Measurements from ENCODE around the gene ATP13A2. TPM values are rescaled to one million over a fixed set of nuclear protein-coding genes. Genes with fewer than 3 reads are reported as not detected.

The ATP13A2 gene
- total RNA-seq, 1 donor from 2014 or later = 18.8 TPM

- Histone ChIP-seq H3K4me2 (no peak overlapping the region), H3K4me3 (no peak overlapping the region), H3K79me2 (ENCODE audit: low read depth) (no peaks in the 10 kb centered on the region), H3K27ac (no peak overlapping the region), H3K27me3 (no peaks in the 10 kb centered on the region), H3K36me3 (peaks cover 12% of the 10 kb centered on the region), H3K4me1 (peaks cover 34% of the 10 kb centered on the region), H2AFZ (replicated peaks) (no peak overlapping the region), H3F3A (ENCODE audit: low read depth) (peaks cover 49% of the 10 kb centered on the region), H3K9ac (no peak overlapping the region), H4K20me1 (ENCODE audit: low read depth) (no peaks in the 10 kb centered on the region), H3K9me3 (ENCODE audit: low read depth) (no peaks in the 10 kb centered on the region)
- TF ChIP-seq EZH2 (IDR thresholded peaks at IDR 0.05) (no peak), EZH2phosphoT487 (IDR thresholded peaks at IDR 0.05) (no peak)
- TF ChIP-seq, protein P1, sequence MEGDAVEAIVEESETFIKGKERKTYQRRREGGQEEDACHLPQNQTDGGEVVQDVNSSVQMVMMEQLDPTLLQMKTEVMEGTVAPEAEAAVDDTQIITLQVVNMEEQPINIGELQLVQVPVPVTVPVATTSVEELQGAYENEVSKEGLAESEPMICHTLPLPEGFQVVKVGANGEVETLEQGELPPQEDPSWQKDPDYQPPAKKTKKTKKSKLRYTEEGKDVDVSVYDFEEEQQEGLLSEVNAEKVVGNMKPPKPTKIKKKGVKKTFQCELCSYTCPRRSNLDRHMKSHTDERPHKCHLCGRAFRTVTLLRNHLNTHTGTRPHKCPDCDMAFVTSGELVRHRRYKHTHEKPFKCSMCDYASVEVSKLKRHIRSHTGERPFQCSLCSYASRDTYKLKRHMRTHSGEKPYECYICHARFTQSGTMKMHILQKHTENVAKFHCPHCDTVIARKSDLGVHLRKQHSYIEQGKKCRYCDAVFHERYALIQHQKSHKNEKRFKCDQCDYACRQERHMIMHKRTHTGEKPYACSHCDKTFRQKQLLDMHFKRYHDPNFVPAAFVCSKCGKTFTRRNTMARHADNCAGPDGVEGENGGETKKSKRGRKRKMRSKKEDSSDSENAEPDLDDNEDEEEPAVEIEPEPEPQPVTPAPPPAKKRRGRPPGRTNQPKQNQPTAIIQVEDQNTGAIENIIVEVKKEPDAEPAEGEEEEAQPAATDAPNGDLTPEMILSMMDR (IDR thresholded peaks at IDR 0.05) = no peak
- DNase-seq (ENCODE audit: low spot score) = no peak
- Mint-ChIP-seq H3K27ac (no peak overlapping the region), H3K4me3 (no peak overlapping the region), H3K27me3 (ENCODE audit: insufficient read depth, low read depth) (peaks cover 3% of the 10 kb centered on the region), H3K4me1 (peaks cover 35% of the 10 kb centered on the region), H3K9me3 (no peaks in the 10 kb centered on the region), H3K36me3 (peaks cover 21% of the 10 kb centered on the region)
These were observed 5.7 kb upstream of the ATP13A2 start for GRCh38 chr1:17017435-17017834.

DNA sequence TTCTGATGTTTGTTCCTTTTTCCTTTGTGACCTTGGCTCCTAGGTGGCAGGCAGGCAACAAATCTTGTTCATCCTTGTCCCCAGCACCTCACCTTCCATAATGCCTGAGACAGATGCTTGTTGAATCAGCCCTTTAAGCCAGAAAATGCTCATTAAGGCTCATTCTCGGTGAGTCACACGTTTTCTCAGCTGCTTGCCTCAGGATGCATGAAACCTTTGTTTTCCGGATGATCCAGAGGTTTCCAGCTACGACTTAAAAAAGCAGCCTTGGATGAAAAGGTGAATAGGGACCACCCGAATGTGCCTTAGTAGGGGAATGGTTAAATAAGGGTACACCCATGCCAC, 4.6 kb upstream of the ATP13A2 start:
- no peak for TF ChIP-seq EZH2 (IDR thresholded peaks at IDR 0.05)
- TF ChIP-seq EZH2phosphoT487 (IDR thresholded peaks at IDR 0.05) = no peak
- TF ChIP-seq, protein P1 (IDR thresholded peaks at IDR 0.05) = no peak
- no peaks in the 10 kb centered on the region for H3K9me3 Mint-ChIP-seq
- no peaks in the 10 kb centered on the region for H3K27me3 ChIP-seq
- H3K4me3 Mint-ChIP-seq = no peak overlapping the region
- no peak overlapping the region for H3K4me3 ChIP-seq
- no peak overlapping the region for H3K27ac ChIP-seq
- no peaks in the 10 kb centered on the region for H4K20me1 ChIP-seq (ENCODE audit: low read depth)
- peaks cover 9% of the 10 kb centered on the region for H3K36me3 ChIP-seq
- peaks cover 51% of the 10 kb centered on the region for H3F3A ChIP-seq (ENCODE audit: low read depth)
- H3K9me3 ChIP-seq (ENCODE audit: low read depth) = no peaks in the 10 kb centered on the region
- no peak overlapping the region for H2AFZ ChIP-seq (replicated peaks)
- no peak overlapping the region for H3K4me2 ChIP-seq
- H3K36me3 Mint-ChIP-seq = peaks cover 18% of the 10 kb centered on the region
- DNase-seq (ENCODE audit: low spot score) = no peak
- H3K79me2 ChIP-seq (ENCODE audit: low read depth) = no peaks in the 10 kb centered on the region
- peaks cover 3% of the 10 kb centered on the region for H3K27me3 Mint-ChIP-seq (ENCODE audit: insufficient read depth, low read depth)
- peaks cover 39% of the 10 kb centered on the region for H3K4me1 ChIP-seq
- peaks cover 41% of the 10 kb centered on the region for H3K4me1 Mint-ChIP-seq
- no peak overlapping the region for H3K9ac ChIP-seq
- peak overlapping the region; percentile 62 for H3K27ac Mint-ChIP-seq

- H3K9ac ChIP-seq = no peak overlapping the region
- H3K36me3 Mint-ChIP-seq = peaks cover 8% of the 10 kb centered on the region
- H3K27me3 Mint-ChIP-seq (ENCODE audit: insufficient read depth, low read depth) = peaks cover 3% of the 10 kb centered on the region
- H3K4me3 Mint-ChIP-seq = no peak overlapping the region
- no peaks in the 10 kb centered on the region for H3K27me3 ChIP-seq
- H3K27ac Mint-ChIP-seq = peak overlapping the region; percentile 57
- DNase-seq (ENCODE audit: low spot score) = peak; percentile 47
- TF ChIP-seq EZH2 (IDR thresholded peaks at IDR 0.05) = no peak
- TF ChIP-seq EZH2phosphoT487 (IDR thresholded peaks at IDR 0.05) = no peak
- TF ChIP-seq, protein P1 (IDR thresholded peaks at IDR 0.05) = no peak
- peaks cover 39% of the 10 kb centered on the region for H3K4me1 ChIP-seq
- H3F3A ChIP-seq (ENCODE audit: low read depth) = peaks cover 51% of the 10 kb centered on the region
- no peak overlapping the region for H2AFZ ChIP-seq (replicated peaks)
- H3K9me3 ChIP-seq (ENCODE audit: low read depth) = no peaks in the 10 kb centered on the region
- H3K4me3 ChIP-seq = no peak overlapping the region
- peaks cover 12% of the 10 kb centered on the region for H4K20me1 ChIP-seq (ENCODE audit: low read depth)
- H3K4me1 Mint-ChIP-seq = peaks cover 50% of the 10 kb centered on the region
- H3K9me3 Mint-ChIP-seq = no peaks in the 10 kb centered on the region
- H3K79me2 ChIP-seq (ENCODE audit: low read depth) = peaks cover 11% of the 10 kb centered on the region
- no peak overlapping the region for H3K27ac ChIP-seq
- H3K4me2 ChIP-seq = no peak overlapping the region
- H3K36me3 ChIP-seq = peaks cover 9% of the 10 kb centered on the region
These were observed 3.2 kb upstream of the ATP13A2 start for GRCh38 chr1:17014671-17015567.

All from neural progenitor cell (in vitro differentiated cells).